Stimulated activated CD4-positive, alpha-beta T cell treated with anti-CD3 and anti-CD28 coated beads, Interleukin-15, amount 100 ng/mL, for 24 hours (primary cell): Measurements from ENCODE around the gene TM6SF1.
"Not testable (repeated sequence)": the region's sequence is repeated elsewhere in the genome, so short reads cannot be mapped to it uniquely, and the experiment has no call there.

Experiments
- DNase-seq: peaks from one replicate; pipeline ENCODE4 v3.0.0-alpha.2; 2020

TM6SF1 gene

DNA sequence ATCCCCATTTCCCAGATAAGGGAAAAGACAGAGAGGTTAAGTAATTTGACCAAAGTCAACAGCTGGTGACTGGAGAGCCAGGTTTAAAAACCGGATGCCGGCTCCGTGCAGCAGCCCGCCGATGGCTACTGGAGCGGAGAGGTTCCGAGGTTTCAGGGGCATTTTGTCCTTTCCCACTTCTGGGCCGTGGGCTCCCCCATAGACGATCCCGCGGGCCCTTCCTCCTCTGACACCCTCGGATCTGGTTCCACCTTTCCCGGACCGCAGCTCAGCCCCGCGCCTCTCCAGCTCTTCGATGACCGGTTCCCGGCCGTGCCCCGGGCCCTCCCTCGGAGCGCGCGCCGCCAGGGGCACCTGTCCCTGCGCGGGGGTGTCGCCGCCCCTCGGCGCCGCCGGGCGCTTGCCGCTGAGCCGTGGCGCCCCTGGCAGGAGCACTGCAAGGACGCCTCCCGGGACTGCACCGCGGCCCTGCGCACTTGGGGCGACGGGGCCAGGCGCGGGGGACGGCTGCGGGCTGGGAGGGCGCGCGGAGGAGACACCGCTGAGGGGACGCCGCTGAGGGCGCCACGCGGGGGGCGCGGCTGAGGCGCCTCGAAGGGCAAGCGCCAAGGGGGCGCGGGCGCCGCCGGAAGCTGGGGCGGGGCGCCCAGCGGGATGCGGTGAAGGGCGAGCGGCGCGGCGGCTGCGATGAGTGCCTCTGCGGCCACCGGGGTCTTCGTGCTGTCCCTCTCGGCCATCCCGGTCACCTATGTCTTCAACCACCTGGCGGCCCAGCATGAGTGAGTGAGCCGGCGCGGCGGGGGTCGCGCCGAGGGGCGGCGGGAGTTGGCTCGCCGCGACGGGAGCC lies at the start of gene TM6SF1:
Gene TM6SF1 (plus strand): TSS at position 652 of the 847 bp plus-strand sequence. CDS start 36 bp downstream, at position 688.
- peak; percentile 26 for DNase-seq

DNA sequence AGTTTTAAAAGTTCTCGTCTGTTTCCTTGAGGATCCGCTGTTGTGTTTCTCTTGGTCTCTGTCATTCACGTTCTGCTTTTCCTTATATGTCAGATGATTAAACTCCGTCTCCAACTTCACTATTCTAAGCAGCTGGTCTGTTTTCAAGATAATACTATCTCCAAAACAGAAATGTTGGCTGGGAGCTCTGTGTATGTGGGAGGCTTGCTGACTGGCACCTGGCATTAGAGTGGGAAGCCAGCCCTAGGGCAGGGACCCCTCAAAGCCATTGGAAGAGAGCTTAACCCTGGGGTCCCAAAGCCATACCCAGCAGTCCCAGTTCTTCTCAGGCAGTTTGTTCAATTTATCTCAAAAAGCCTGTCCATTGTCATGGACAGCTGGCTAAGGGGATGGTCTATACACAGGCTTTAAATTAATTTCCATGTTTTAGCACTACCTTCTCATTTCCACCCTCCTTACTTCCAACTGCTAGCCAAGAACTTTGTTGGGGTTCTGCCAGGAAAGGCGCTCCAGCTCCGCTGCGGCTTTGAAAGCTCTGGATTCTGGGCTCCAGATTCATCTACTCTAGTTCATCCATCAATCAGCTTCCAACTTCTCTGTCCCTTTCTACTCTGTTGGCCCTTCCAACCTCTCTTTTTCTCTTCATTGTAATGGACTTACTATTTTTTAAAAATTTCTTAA lies 49.6 kb upstream of the TM6SF1 start:
- no peak for DNase-seq

DNA sequence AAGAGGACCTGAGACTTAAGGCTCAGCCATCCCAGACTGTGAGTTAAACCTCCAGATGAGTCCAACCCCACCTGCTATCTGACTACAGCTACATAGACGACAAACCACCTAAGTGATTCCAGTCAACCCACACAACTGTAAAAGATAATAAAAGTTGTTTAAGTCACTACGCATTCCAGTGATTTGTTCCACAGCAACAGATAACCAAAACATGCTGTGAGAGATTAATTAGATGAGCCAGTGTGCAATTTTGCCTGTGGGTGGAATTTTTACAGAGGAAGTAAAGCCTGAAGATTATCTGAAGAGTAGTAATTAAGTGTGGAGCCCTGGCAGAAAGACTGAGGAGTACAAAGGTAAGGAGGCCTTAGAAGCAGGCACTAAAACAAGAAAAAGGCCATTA lies 45.8 kb upstream of the TM6SF1 start:
- DNase-seq: no peak

DNA sequence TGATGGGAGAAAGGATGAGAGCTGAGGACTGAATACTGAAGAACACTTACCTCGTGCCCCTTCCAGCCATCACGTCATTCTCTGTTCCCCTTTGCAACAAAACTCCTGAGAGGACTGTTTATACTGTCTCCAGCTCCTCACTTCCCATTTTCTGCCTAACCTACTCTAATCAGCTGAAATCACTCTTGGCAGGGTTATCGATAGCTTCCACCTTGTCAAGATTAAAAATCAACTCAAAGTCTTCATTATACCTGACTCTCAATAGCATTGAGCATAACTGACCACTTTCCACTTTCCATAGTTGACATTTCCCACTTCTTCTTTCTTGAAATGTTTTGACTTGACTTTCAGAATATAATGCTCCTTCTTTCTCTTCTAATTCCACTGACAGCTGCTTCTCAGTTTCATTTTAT lies 44.7 kb upstream of the TM6SF1 start:
- DNase-seq: no peak

DNA sequence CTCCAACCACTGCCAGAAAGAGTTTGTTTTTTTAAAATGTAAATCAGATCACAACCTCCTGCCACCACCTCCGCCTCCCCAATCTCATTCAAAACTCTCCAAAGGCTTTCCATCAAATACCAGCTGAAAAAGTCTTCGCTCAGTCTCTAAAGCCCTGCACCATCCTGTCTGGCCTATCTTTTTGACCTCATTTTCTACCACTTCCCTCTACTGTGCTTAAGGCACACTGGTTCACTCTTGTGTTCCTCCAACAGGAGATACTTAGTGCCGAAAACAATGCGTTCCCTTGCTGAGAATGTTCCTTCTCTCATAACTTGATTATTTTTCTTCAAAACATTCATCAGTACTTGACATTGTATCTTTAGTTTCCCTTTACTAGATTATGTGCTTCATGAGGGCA lies 43.9 kb upstream of the TM6SF1 start:
- DNase-seq: no peak

DNA sequence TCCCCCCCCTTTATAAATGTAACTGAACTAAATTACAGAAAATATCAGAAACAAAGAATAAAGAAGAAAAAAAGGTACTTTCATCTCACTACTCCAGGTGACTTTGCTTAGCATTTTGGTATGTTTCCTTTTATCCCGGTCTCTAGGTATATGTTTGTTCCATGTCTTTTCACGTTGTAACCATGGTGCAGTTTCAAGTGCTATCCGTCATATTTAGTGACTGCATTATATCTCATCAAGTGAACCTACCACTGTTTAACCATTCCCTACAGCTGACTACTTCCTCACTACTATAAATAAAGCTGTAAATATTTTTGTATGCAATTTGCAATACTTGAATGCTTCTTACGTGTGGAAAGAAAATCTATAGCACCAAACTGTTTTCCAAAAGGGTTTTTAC lies 42.6 kb upstream of the TM6SF1 start:
- no peak for DNase-seq

DNA sequence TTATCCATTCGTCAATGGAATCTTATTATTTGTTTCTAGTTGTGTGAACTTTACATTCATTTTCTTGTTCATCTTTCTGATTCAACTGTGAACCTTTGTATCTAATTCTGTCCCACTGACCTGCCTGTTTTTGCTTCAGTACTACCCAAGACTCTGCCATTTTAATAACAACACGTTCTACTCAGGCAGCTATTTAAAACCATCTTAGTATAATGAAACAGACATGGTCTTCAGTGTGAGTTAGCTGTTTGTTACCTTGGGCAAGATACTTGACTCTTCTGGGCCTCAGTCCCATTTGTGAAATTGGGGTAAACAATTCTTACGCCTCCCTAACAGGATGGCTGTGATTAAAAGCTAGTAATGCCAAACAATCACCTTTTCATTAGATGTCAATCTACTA lies 42.0 kb upstream of the TM6SF1 start:
- no peak for DNase-seq

DNA sequence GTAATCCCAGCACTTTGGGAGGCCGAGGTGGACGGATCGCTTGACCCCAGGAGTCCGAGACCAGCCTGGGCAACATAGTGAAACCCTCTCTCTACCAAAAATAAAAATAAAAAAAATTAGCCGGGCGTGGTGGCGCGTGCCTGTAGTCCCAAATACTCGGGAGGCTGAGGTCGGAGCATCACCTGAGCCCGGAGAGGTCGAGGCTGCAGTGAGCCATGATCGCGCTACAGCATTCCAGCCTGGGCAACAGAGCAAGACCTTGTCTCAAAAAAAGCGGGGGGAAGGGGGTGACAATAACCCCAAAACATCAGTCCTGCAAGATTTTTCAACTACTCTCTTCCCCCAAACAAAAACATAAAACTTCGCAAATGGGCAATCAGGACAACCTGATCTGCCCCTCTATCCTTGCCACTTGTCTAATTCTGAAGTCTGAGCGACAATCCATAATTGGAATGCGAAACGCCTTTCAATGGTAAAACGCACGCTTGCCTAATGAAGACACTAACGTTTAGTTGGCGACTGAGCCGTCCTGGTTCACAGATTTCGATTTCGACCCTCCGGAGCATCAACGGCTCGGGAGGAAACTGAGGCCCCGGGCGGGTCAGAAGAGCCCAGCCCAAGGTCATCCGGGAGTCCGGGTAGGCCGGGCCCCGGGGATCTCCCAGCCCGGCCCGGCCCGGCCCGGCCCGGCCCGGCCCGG lies 41.3 kb upstream of the TM6SF1 start:
- DNase-seq: peak; percentile 16

DNA sequence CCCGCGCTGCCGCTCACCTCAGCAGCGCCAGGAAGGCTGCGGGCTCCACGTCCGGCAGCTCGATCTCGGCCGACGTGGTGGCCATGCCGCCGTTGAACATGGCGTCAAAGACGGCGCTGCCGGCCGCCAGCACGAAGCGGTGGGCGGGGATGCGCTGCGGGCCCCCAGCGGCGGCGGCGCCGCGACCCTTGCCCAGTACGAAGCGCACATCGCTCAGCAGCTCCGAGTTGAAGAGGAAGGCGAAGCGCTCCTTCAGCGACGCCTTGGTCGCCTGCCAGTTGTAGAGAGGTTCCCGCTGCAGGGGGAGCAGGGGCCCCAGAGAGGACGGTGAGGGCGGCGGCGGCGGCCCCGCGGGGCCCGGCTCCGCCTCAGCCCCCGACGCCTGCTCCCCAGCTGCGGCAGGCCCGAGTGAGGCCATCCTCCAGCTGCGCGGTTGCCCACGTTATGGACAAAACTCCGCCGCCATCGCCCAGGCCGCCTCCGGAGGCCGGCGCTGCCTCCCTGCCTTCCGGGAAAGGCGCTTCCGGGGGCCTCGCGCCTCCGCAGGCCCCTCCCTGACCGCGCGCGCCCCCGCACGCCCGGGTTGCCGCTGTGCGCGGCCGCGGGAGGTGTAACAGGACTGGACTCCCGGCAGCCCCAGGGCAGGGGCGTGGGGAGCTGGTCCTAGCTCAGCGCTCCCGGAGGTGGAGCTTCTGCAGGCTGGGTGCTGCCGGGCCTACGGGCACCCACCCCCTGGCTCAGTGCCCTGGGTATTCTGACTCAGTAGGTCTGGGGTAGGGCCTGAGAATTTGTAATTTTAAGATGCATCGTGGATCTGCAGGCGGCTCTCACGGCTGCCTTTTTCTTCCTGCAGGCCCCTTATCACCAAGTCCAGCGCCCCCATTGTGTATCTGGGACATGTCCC lies 40.5 kb upstream of the TM6SF1 start, which contains the start of gene BTBD1:
Gene BTBD1 (minus strand): TSS at position 519 of the 904 bp plus-strand sequence. CDS start 101 bp downstream, at position 418.
- DNase-seq: peak; percentile 96

DNA sequence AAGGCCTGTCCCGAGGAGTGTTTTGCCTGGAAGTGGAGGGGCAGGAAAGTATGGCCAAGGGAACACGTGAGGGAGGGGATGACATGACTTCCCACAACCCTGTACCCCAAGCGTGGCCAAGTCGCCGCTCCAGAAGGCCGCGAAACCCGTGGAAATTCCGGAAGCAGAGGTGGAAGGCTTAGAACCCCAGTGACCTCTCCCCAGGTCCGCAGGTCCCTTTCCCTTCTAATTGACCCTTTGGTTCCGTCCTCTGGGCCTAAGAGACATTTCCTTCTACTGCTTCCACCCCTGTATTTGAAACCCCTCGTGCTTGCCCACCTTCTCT lies 39.8 kb upstream of the TM6SF1 start:
- no peak for DNase-seq

DNA sequence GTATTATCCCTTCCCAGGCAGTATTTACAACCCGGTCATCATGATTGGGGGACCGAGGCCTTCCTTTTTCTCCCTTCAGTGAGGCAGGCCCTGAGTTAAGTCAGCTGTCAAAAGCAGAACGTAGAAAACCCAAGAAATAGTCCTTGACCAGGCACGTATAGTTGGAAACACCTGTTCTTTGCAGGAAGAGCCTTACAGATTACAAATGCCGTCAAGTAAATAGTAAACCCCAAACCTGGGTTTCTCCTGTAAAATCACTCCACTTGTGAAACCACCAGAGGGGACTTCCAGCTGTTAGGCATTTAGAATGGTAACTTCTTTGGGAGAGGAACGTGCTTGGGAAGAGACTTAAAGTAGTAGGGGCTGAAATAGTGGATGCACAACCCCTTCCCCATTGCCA lies 39.4 kb upstream of the TM6SF1 start:
- no peak for DNase-seq

DNA sequence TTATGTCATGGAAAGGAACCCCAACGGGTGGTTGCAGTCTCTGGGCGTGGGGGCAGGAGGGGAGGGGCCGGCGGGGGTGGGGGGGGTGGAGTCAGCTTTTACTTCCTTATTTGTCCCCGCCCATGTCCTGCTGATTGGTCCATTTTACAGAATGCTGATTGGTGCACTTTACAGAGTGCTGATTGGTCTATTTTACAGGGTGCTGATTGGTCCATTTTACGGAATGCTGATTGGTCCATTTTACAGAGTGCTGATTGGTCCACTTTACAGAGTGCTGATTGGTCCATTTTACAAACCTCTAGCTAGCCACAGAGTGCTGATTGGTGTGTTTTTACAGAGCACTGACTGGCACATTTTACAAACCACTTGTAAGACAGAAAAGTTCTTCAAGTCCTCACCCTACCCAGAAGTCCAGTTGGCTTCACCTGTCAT lies 38.2 kb upstream of the TM6SF1 start:
- DNase-seq: peak; percentile 27

DNA sequence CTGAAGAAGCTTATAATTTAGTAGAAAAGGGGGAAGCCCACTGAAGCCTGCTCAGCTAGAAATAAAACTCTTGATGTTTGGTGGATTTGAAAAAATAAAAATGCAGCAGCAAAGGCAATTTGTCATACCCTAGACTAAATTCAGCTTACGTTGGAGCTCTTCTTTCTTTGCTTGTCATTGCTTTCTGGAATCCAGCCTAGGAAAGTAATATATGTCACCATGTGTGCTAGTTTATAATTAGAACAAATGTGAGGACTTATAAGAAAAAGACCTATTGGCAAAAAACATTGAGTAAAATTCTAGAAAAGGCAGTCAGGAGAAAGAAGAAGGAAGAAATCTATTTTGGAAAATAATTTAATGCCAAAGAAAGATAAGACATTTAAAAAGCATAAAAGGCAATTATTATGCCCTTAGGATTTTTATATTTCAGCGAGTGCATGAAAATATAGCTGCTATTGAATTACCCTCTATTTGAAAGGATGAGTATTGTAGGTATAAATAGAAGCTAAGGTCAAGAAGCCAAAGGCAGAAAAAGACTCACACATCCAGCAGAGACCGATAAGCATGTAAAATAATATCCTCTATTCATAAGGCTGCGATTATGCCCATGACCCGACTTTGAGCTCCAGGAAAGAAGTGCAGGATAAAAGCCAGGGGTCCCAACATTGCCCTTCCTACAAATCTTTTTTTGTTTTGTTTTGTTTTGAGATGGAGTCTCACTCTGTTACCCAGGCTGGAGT lies 29.8 kb upstream of the TM6SF1 start:
- DNase-seq: no peak

DNA sequence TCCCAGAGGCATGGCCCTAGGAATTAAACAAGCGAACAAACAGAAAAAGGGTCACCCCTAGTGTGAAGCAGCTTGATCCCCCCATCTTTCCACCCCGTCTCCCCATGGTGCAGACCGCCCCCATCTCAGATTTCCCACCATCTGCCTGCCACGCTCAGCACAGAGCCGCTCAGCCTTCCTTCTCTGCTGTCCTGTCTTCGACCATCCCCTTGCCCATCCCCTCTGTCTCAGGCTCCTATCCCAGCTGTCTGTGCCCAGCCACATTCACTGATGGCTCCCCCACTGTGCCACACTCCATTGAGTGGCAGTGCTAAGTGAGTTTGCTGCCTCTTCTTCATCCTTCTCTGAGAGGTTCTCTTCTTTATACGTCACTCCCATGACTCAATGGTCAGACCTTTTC lies 28.7 kb upstream of the TM6SF1 start:
- DNase-seq: no peak

DNA sequence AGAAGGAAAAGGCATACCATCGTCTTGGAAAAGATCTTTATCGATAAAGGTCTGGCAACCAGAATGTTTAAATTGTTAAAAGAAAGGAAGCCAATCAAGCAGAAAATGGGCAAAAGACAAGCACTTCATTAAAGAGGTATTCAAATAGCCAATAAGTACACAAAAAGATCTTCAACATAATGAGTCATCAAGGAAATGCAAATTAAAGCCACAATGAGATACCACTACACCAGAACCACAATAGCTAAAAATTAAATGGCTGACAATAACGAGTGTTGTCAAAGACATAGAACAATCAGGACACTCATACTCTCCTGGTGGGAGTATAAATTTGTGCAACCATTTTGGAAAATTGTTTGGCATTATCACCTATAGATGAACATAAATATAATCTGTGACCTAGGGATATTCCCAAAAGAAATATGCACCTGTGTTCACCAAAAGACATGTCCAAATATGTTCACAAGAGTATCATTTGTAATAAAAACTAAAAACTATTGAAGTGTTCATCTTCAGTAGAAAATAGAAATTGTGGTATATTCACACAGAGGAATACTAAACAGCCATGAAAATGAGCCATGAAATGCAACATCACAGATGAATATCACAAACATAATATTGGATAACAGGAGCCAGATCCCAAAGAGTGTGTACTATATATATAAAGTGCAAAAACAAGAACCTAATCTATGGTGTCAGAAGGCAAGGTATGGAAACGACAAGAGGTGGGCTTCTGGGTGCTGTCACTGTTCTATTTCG lies 26.0 kb upstream of the TM6SF1 start:
- DNase-seq: no peak

DNA sequence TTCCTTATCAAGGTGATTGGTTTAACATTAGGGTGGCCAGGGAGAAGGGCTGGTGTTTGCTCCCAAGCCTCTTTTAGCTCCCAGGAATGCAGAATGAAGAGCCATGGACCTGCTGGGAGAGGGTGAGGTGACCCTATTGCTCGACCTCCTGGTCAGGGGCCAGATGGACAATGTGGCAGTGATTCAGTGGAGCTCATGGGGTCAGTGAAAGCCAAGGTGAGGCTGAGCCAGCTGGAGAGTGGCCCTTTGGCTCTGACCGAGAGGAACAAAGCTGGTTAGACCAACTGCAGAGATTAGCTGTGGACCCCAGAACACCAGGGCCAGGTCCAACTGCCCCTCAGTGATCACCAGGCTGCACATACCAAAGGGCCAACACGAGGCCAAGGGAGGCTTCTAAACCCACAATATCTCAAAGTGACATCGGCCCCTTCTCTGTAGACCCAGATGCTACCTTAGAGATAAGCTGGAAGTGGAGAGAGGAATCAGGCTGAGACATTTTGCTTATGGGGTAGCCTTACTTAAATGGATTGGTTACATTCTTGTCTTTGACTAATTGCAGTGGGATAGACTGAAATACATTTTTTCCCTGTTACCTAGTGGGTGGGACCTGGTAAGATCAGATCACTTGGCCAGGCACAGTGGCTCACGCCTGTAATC lies 24.6 kb upstream of the TM6SF1 start:
- no peak for DNase-seq

DNA sequence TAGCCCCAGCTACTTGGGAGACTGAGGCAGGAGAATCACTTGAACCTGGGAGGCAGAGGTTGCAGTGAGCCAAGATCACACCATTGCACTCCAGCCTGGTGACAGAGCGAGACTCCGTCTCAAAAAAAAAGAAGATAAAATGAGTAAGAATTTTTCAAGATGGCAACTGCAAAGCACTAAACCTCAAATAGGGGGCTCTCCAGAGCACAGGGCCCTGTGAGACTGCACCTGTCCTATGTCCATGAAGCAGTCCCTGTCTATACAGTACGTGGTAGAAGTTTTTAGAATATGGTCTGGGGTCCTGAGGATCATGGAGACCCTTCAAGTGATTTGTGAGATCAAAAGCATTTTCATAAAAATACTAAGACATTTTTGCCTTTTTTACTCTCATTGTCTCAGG lies 22.0 kb upstream of the TM6SF1 start:
- not testable (repeated sequence) for DNase-seq

DNA sequence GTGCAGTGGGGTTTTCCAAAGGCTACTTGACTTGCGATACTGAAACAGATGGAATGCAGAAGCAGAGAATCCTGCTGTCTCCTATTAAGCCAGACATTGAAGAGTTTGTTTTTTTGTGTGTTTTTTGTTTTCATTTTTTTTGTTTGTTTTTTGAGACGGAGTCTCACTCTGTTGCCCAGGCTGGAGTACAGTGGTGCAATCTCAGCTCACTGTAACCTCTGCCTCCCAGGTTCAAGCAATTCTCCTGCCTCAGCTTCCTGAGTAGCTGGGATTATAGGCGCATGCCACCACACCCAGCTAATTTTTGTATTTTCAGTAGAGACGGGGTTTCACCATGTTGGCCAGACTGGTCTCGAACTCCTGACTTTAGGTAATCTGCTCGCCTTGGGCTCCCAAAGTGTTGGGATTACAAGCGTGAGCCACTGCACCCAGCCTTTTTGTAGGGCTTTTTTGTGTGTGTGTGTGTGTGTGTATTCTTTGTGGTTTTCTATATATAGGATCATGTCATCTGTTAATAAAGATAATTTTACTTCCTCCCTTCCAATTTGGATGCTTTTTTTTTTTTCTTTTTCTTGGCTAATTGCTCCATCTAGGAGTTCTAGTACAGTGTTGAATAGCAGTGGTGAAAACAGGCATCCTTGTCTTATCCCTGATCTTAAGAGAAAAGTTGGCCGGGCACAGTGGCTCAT lies 21.4 kb upstream of the TM6SF1 start:
- not testable (repeated sequence) for DNase-seq

DNA sequence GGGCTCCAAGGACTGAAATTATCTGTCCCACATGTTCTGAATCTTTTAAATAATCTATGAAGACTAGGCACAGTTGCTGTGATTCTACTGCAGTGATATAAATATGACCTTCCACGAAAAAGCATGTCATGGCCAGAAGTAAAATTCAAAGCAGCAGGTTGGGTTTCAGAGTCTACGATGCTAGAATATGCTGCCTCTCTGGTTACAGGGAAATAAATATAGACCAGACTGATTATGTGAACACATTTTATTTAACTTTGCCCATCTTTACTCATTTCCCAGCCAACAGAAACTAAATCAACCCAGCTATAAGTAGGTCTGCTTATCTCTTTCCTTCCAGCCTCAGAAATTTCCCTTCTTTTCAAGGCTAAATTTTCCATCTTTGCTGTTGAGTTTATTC lies 19.9 kb upstream of the TM6SF1 start:
- DNase-seq: no peak

DNA sequence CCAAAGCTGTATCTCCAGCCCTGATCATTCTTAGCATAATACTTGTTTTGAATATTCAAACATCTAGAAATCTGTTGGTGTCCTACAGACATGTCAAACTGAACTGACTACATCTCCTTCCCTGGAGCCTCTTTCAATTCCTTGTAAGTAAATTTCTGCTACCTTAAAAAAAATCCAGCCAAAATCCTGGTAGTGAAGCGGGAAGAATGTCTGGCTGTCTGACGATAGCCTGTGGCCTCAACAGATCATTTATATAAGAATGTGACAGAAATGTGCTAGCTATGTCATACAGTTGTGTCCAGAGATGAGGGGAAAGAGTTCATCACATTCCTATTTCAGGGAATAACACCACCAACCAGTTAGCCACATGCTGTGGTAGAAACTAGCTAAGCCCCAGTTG lies 18.6 kb upstream of the TM6SF1 start:
- no peak for DNase-seq
